GM21390 (cell line): ENCODE measurements around the gene ROMO1.
"Not testable (repeated sequence)": the region's sequence is repeated elsewhere in the genome, so short reads cannot be mapped to it uniquely, and the experiment has no call there.

Experiments used
- ATAC-seq: cut with Tn5 transposase; IDR thresholded peaks from one replicate; pipeline ENCODE4 v1.9.1; 2021; ENCODE audit not compliant: unreplicated experiment

Gene ROMO1

GRCh38 chr20:35680452-35681183 lies 18.6 kb upstream of the ROMO1 start:
- no peak for ATAC-seq

- no peak for ATAC-seq
These were observed 17.2 kb upstream of the ROMO1 start for GRCh38 chr20:35681960-35682359.

GRCh38 chr20:35685368-35685767 lies 13.8 kb upstream of the ROMO1 start:
- ATAC-seq: not testable (repeated sequence)

- ATAC-seq: not testable (repeated sequence)
These were observed 12.3 kb upstream of the ROMO1 start for GRCh38 chr20:35686872-35687271.

- ATAC-seq: no peak
These were observed 8.9 kb upstream of the ROMO1 start for GRCh38 chr20:35690265-35690664.

GRCh38 chr20:35695245-35695749 lies 3.9 kb upstream of the ROMO1 start:
- no peak for ATAC-seq

- no peak for ATAC-seq
These were observed 3.2 kb upstream of the ROMO1 start for GRCh38 chr20:35695978-35696377.

GRCh38 chr20:35697696-35698297 lies 1.4 kb upstream of the ROMO1 start:
- no peak for ATAC-seq

GRCh38 chr20:35698298-35699126 lies 693 bp upstream of the ROMO1 start:
- ATAC-seq: peak; percentile 29

GRCh38 chr20:35699957-35700624 lies 886 bp downstream of the ROMO1 start:
- ATAC-seq: no peak

GRCh38 chr20:35700625-35701148 lies 1.5 kb downstream of the ROMO1 start:
- no peak for ATAC-seq

GRCh38 chr20:35702051-35702823 lies 3.0 kb downstream of the ROMO1 start:
- ATAC-seq: no peak

- ATAC-seq: no peak
These were observed 3.9 kb downstream of the ROMO1 start for GRCh38 chr20:35702824-35703695.

GRCh38 chr20:35704514-35705261 lies 5.5 kb downstream of the ROMO1 start:
- no peak for ATAC-seq

GRCh38 chr20:35705894-35706293 lies 6.7 kb downstream of the ROMO1 start:
- ATAC-seq: not testable (repeated sequence)

GRCh38 chr20:35706591-35707529 lies 7.7 kb downstream of the ROMO1 start:
- not testable (repeated sequence) for ATAC-seq

- no peak for ATAC-seq
These were observed 9.3 kb downstream of the ROMO1 start for GRCh38 chr20:35708502-35708901.
